HL-60/S4 (cell line): ENCODE measurements around the gene TNNT2.

Experiments
- in situ Hi-C: fragments of 300-500 bp; cut with MboI; formaldehyde crosslinking; loops from 2 replicates; pipeline ENCODE4 v1.14.3; 2022; ENCODE audit warnings: low sequenced_read_pairs

TNNT2 gene

DNA sequence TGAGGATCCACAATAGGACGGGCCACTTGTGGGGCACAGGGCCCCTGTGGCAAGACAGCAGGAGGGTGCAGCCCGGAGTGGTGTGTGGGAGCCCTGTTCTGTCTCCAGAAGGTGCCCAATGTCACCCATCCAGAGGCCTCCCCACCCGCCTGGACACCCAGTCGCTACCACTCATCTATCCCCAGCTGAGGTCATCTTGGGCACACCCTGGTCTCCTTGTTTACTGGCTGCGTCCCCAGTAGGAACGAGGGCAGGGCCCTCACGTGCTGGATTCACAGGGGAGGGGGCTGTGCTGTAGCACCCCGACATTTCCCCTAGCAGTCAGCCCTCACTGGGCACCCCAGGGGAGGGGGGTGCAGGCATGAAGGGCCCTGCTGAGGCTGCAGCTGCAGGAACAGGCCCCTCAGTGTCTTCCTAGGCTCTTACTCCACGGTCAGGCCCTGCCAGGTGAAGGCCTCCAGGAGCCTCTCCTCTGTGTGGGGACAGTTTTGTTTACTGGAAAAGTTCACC lies 2.3 kb upstream of the TNNT2 start:
- in situ Hi-C loops: no loop called here

DNA sequence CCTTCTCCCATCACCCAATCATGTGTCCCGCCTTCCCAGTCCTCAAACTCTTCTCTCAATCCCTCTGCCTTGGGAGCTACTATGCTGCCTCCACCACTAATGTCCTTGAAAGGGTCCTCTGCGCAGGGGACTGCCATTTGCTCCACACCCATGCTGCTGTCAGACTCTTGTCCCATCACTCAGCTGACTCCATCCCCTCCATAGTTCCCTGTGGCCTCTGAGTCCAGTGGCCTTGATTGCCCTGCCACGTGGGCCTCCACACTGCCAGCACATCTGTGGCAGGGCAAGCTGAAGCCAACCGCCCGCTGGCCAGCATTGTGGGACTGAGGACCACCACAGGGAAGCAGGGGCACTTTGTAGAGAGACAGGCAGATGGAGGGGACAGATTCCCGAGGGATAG lies 1.3 kb upstream of the TNNT2 start:
- in situ Hi-C loops: no loop called here

DNA sequence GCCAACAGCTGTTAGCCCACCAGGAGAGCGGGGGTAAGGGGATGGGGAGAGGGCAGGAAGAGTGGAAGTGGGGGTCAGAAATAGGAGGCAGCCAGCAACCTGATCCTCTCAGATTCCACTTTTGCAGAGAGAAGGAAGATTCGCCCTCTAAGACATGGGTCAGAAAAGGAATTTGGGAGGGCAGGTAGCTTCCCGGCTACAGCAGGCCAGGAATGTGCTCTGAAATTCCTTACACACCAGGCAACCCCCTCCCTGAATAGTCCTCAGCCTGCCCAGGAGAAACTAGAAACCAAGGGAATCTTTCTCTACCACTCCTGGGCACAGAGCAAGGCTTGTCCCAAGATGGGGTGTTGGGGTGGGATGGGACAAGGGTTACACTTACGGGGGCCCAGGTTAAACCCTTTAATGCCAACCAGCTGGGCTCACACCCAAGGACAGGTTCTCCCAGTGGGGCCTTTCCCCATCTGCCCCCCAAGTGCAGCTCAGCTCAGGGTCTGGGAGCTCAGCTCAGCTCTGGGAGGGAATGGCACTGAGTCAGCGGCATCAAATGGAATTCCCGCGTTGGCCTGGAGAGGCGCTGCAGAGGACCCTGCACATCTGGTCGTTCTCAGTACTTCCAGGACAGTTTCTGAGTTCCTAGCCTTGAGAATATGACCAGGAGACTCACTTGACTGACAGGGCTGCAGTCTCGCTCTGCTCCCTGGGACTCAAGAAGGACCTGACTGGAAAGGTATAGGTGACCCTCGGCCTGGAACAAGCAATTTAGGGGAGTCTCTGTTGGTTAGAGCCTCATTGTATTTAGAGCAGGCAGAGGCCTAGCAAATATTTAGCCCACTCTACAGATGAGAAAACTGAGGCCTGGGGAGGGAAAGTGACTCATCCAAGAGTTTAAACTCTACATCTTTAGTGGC lies 761 bp downstream of the TNNT2 start:
- in situ Hi-C loops: no loop called here

DNA sequence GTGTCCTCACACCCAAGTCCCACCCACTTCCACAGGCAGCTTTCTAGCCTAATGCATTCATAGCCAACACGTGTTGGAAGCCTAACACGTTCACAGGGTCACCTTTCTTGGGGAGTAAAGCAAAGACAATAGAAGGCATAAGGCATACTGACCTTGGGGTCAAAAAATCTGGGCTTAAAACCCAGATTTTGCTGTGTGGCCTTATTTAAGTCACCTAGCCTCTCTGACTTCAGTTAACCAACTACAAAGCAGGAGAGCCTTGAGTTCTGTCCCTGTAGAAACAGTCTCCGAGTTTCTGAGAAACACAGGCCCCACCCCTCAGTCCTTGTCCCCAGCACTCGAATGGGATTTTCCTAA lies 1.4 kb downstream of the TNNT2 start:
- in situ Hi-C loops: no loop called here

DNA sequence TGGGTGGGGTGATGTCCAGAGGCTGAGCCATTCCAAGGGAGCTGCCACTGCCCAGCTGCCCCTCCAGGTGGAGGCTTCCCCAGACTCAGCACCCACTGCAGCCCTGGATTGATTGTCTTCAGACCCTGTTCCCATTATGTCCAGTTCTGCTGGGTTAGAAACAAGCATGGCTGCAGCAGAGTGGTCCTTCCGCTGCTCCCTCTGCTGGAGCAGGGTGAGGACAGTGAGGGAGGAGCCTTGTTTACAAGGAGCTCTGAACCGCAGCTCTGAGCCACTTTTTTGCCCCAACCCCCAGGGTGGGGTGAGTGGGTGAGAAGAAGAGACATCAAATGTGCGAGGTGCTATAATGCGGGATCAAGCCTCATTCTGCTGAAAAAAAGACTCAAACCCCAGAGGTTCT lies 2.3 kb downstream of the TNNT2 start:
- in situ Hi-C loops: no loop called here

DNA sequence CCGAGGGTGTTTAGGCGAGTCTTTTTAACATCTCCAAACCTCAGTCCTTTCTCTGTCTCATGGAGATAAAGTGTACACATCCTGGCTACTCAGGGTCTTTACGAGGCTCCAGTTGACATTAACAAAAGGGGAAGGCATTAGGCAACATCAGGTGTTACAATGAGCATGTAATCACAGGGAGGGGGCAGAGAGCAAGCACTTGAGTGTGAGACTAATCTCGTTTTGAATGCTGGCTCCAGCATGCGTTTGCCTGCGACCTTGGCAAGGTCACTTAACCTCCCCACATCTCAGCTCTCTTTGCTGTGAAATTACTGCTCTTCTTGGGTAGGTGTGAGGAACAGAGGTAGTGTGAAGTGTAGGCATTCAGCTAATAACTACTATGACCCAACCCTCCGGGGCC lies 3.1 kb downstream of the TNNT2 start:
- in situ Hi-C loops: no loop called here

DNA sequence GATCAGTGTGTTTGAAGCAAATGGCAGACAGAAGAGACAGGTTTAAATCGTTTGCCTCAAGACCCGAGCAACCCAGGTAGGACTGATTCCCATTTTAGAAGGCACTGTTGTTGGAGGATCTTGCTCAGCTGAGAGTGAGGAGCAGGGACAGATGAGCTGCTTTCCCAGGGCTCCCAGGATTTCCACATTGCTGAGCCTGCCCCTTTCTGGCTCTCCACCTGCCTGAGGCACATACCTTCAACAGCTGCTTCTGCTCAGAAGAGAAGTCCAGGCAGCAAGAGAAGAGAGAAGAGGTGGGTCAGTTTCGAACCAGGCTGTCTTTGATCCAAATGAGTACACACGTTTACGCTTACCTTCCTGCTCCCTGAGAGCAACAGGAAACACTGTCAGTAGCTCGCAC lies 5.7 kb downstream of the TNNT2 start:
- in situ Hi-C loops: no loop called here

DNA sequence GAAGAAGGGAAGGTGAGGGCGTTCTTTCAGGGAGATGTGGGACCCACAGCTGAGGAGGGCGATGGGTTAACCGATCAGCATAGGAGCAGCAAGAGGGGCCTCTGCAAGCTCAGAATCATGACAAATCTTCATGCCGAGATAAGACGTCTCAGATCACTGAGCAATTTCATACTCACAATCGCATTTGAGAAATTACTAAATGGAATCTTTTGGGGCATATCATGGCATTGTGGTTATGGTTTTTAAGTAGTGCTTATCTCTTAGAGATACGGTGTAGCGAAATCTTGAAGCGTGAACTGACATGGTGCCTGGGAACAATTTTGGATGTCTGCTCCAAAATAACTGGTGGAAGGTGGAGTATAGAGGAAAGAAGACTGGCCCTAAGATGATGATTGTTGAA lies 6.2 kb downstream of the TNNT2 start:
- in situ Hi-C loops: no loop called here

DNA sequence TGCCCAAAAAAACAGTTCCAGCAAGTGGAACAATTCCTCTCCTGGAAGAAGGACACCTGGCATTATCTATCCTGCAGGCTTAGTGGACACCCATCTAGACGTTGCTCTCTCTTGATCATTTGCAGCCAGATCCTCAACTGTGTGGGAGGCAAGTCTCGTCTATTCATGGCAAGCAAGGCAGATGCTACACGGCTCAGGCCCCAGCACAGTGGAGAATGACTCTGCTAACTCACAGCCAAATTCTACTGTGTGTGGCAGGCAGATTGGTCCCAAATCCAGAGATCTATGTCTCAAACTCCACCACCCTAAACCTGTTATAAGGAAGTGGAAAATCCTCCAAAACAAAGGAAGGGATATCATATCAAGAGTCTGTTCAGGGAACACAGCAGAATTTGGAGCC lies 7.0 kb downstream of the TNNT2 start:
- in situ Hi-C loops: no loop called here

DNA sequence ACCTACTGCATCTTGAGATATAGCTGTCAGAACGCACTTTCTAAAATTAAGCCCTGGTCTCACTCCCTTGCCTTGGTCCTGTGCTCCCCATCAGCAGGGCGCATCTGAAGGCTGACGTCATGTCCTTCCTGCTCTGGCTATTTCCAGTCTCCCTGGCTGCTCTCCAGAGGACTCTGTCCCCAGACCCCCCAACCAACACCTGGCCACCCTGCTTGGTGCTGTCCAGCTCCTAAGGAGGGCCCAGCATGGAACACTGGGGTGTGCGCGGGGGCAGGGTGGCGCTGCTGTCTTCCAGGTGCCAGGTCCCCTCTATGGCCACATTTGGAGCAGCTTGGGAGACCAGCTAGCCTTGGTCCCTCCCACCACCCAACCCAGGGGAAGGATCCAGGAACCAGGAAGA lies 8.3 kb downstream of the TNNT2 start:
- in situ Hi-C loops: no loop called here

DNA sequence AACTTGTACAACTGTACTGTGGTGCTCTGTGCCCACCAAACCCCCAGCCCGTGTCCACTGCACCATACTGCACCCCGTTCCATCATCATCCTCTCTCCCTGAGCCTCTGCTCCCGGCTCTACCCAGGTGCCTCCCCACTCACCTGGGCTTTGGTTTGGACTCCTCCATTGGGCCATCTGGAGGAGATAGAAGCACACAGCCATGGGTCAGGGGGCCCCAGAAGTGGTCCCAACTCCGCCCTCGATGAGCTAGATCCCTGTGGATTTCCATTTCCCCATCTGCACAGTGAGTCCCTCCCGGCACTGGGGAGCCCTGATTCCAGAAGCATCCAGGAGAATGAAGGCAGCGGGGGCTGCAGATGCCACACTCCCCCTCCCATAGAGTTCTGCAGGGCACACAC lies 10.8 kb downstream of the TNNT2 start:
- in situ Hi-C loops: no loop called here

DNA sequence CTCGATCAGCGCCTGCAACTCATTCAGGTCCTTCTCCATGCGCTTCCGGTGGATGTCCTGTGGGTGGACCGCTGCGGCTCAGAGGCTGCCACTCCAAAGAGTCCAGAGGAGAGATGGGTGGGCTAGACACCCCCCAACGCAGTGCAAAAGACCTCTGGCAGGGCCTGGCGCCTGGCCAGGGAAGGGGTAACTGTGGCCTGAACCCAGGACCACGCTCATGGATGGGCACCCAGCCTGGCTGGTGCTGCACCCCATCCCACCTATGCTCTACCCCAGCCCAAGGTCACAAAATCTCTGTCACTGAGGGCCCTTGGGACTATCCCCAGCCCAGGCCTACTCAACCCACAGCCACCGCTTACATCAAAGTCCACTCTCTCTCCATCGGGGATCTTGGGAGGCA lies 12.2 kb downstream of the TNNT2 start:
- in situ Hi-C loops: no loop called here

DNA sequence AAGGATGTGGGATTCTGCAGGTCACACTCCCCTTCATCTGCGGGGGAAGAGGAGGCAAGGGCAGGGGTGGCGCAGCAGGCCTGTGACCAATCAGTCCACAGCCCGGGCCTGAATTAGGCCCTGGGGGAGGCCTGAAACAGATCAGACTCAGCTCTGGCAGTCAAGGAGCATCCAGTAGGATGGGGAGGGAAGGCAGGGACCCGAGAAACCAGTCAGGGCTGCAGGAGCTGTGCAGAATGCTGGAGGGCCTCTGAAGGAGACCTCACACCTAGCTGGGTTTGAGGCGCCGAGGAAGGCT lies 12.7 kb downstream of the TNNT2 start:
- in situ Hi-C loops: no loop called here

DNA sequence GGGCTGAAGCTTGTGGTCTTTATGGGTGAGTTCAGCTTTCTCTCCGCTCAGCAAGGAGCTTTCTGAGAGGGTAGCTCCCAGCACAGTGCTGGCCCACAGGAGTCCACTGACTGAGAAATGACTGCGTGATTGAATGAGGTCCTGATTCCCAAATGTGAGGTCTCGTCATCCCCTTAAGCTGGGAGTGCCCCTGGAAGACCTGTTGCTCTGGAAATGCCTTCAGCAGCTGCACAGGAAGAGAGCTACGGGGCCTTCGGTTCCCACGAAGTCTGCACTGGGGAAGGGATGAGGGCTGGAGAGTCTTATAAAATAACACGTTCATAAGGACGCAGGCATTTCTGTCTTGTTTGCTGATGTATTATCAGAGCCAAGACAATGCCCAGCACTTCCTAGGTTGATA lies 14.0 kb downstream of the TNNT2 start:
- in situ Hi-C loops: no loop called here

DNA sequence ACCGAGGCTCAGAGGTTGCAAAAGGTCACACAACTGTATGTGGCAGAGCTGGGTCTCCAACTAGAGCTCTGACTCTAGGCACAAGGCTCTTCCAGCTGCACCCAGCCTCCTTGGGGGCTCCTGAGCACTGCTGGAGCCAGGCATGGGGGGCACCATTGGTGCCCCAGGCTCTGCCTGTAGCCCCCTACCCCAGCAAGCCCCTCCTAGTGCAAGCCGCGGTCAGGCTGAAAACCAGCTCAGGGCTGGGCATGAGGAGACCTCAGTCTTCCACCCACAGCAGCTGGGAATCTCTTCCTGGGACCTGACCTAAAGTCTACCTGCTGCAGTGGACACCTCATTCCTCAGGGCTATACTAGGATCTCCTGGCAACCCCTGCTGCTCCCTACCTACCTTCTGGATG lies 14.6 kb downstream of the TNNT2 start:
- in situ Hi-C loops: no loop called here

DNA sequence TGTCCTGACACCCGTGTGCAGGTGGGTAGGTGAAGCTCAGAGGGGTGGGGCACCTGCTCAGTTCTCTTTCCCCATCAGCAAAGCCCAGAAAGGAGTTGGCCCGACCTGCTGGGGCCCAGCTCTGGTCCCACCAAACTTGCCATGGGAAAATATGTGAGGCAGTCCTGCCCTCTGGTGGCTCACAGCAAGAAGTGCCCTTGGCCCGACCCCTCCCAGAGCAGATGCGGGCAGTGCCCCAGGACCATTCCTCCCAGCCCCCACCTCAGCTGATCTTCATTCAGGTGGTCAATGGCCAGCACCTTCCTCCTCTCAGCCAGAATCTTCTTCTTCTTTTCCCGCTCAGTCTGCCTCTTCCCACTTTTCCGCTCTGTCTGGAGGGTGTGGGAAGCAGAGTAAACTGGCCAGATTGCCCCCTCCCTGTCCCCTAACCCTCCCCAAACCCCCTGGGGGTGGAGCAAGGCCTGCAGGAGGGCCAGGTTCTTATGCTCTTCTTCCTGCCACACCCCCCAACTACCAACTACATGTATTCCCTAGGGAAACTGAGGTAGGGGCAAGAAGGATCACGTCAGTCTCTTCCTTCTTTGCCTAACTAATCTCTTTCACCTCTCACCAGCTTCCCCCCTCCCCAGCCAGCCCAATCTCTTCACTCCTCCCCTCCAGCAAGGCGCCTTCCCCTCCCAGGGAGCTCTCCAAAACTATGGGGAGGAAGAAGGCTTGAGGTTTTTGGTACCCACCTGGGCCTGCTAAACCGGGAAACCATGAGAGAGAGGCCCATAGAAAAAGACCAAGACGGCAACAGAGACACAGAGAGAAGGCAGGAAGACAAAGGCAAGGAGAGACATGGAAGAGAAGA lies 15.6 kb downstream of the TNNT2 start:
- in situ Hi-C loops: no loop called here

DNA sequence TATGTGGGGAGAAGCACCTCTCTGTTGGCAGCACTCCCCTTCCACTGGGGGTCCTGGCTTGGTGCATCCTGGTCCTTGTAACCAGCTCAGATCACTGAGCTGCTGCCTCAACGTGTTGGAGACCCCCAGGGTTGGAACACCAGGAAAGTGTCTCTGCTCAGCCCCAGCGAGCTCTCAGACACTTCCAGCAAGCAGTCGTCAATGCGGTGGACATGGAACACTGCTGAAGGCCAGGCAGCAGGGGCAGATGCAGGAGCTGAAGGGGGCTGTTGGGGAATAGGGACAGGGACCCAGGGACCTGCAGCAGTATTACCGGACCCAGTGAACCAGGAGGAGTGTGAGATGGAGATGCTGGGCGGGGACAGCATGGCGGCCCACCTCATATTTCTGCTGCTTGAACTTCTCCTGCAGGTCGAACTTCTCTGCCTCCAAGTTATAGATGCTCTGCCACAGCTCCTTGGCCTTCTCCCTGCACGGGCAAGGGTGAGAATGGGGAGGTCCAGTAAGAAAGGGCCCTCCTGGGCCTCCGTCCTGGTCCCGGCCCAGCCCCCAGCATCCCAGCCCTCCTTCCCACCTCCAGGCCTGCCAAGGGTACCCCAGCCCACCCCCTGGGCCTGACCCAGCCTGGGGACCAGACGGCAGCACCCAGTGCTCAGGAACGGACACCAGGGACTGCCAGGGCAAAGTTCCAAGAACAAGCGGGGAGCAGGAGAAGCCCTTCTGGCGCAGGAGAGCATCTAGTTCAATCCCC lies 16.4 kb downstream of the TNNT2 start:
- in situ Hi-C loops: no loop called here

DNA sequence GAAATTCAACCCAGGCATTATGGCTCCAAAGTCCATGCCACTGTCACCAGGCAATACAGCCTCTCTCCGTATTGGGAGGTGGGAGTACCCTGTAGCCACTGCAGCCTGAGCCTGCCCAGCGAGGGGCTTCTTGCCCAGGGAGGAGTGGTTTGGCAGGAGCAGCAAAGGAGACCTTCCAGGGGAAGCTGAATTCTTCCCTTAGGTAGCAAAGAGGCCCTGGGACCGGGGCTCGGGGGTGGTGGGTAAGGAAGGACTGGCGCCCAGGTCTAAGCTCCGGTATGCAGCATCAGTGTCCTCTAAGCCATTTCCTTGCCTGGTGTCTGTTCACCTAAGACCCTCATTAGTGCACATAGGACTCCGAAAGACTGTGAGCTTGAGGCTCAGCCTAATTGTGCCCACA lies 17.0 kb downstream of the TNNT2 start:
- in situ Hi-C loops: no loop called here

DNA sequence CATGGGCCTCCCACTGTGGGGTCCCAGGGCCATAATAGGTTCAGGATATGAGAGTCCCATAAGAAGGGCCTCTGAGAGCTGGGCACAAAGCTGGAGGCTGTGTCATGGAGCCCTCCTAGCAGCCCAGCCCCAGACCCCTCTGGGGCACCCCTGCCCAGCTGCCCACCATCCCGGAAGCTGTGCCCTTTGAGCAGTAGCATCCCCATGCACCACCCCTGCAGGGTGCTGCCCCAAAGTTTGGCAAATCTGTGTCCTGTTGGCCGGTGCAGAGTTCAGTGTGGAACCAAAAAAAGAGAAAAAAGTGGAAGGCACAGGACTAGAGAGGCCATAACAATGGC lies 17.6 kb downstream of the TNNT2 start:
- in situ Hi-C loops: no loop called here

DNA sequence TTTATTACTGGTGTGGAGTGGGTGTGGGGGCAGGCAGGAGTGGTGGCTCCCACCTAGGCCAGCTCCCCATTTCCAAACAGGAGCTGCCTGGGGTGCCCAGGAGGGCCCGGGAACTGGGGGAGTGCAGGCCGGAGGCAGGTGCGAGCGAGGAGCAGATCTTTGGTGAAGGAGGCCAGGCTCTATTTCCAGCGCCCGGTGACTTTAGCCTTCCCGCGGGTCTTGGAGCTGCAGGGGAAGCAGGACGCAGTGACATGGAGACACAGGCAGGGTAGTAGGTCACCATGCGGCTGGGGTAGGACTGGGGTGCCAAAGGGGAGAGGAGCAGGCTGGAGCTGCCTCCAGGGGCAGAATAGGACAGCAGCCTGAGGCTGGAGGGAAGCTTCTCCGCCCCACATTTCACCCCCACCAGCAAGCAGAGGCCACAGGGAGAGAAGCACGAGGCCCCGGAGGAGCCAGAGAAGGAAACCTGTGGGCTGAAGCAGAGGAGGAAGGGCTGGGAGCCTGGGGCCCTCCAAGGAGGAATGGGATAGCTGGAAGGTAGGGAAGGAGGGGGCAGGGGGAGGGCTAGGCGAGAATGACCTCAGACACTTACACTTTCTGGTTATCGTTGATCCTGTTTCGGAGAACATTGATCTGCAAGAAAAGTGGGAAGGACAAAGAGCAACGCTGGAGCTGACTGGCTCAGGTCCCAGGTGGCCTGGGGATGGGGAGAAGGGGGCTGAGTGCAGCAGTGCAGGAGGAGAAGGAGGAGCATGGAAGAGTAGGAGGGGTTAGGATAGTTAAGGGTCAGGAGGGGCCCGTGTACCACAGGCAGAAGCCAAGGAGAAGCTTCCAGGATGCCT lies 18.2 kb downstream of the TNNT2 start:
- in situ Hi-C loops: no loop called here

DNA sequence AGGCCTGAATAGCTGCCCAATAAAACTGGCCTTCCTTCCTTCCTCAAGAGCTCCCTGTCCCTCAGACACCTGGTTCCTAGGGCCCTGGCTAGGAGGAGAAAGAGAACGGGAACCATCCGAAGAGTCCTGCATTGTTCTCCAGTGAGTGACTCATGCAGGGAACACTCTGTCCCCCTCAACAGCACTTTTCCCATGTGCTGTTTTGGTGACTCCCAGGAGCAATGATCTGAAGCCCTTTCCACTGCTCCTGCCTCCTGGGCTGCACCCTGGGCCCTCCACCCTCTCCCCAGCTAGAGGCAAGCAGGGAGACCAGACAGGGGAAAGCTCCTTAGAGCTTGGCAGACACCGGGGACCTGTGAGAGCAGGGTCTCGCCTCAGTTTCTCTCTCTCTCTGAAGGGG lies 18.9 kb downstream of the TNNT2 start:
- in situ Hi-C loops: no loop called here
